Measurements from ENCODE around the gene MED13L. TPM values are rescaled to one million over a fixed set of nuclear protein-coding genes. Genes with fewer than 3 reads are reported as not detected.

The MED13L gene
- 87.8 and 97.7 TPM in 2 replicates for total RNA-seq (ENCODE audit: low replicate concordance)
- long read RNA-seq, full-length matches to known transcripts, result 4 of 22 reads
- long read RNA-seq, partial matches to known transcripts, result 12 of 22 reads
- long read RNA-seq, other reads (novel, unspliced or antisense), result 6 of 22 reads

DNA sequence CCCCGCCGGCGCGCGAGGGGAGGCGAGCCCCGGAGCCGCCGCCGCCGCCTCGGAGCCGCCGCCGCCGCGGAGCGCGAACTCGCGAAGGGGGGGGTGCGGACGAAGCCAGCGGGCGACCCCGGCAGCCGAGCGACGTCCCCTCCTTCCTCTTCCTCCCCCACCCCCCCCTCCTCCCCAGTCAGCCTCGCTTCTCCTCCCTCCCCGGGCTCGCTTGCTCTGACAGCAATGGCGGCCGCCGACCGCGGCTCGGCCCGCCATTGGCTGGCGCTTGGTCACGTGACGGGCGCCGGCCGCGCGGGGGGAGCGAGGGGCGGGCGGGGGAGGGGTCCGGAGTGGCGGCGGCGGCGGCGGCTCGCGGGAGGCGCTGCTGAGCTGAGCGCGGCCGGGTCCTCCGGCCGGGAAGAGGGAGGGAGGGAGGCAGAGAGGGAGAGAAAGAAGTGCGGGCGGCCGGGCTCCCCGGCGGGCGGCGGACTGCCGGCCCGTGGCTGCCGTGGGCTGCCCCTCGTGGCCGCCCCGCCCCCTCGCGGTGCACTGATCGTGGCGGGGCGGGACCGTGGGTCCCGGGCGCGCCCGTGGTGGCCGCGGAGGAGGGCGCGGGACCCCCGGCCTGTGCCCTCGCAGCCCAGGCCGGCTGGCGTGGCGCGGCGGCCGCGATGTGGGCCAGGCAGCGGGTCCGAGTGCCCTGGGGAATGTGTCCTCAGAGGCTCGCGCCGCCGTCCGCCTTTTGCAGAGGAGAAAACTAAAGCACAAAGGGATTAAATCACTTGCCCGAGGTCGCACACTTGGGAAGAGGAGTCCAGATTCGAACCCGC lies at the start of gene MED13L:
TSS of gene MED13L (minus strand) at position 227 of the 812 bp plus-strand sequence. CDS start 562 bp downstream, outside the sequence.
- H3K4me3 Mint-ChIP-seq, result peak within 1 kb of the TSS; percentile 96
- H3K4me1 Mint-ChIP-seq (ENCODE audit: unreplicated experiment), result peaks cover 42% of the 10 kb centered on the region
- peaks cover 4% of the 10 kb centered on the region for H3K27me3 Mint-ChIP-seq
- no peaks in the 10 kb centered on the region for H3K9me3 Mint-ChIP-seq
- DNase-seq (ENCODE audit: extremely low spot score, unreplicated experiment), result peak; percentile 95
- H3K36me3 Mint-ChIP-seq, result no peaks in the 10 kb centered on the region
- TF ChIP-seq CTCF (conservative IDR thresholded peaks at IDR 0.05), result peak; percentile 56
- peak within 1 kb of the TSS; percentile 97 for H3K27ac Mint-ChIP-seq

DNA sequence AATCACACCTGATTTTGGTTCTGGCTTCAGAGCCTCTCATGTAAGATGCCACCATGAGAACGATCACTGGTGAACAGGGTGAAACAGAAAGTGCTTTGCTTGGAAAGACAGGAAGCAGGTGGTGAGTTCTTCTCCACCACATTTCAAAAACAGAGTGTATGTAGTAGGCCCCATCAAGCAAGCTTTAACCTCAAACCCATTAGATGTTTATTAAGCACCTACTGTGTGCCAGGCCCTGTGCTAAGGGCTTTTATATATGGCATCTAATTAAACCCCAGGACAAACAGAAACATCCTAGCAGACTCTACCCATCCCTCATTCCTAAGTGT lies 47.8 kb upstream of the MED13L start:
- H3K27me3 Mint-ChIP-seq, result peaks cover 4% of the 10 kb centered on the region
- no peak overlapping the region for H3K27ac Mint-ChIP-seq
- no peaks in the 10 kb centered on the region for H3K36me3 Mint-ChIP-seq

DNA sequence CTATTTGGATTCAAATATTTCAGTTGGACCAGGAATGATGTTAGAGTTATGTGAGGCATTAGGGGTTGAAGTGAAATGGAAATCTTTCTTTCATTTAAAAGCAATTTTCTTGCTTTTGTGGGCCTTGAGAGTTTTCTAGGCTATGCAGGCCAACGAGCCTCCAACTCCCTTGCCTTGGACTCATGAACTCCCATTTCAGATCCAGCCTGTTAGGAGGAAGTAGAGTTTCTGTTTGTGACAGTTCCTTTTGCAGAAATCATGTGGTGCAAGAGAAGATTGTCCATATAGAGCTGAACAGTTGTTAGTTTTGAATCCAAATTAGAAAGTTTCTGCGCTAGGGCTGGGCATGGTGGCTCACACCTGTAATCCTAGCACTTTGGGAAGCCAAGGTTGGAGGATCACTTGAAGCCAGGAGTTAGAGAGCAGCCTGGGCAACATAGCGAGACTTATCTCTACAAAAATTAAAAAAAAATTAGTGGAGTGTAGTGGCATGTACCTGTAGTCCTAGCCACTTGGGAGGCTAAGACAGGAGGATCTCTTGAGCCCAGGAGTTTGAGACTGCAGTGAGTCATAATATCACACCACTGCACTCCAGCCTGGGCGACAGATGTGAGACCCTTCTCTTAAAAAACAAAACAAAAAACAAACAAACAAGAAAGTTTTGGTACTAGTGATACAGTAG lies 47.3 kb upstream of the MED13L start:
- Mint-ChIP-seq H3K9me3 (peaks cover 4% of the 10 kb centered on the region), H3K27me3 (peaks cover 8% of the 10 kb centered on the region), H3K36me3 (no peaks in the 10 kb centered on the region), H3K4me1 (ENCODE audit: unreplicated experiment) (peaks cover 7% of the 10 kb centered on the region), H3K27ac (no peak overlapping the region), H3K4me3 (no peak overlapping the region)
- TF ChIP-seq CTCF (conservative IDR thresholded peaks at IDR 0.05), result no peak
- no peak for DNase-seq (ENCODE audit: extremely low spot score, unreplicated experiment)

More for the DNA sequence above, 47.8 kb upstream of the MED13L start:
- TF ChIP-seq CTCF (conservative IDR thresholded peaks at IDR 0.05), result no peak
- Mint-ChIP-seq H3K4me1 (ENCODE audit: unreplicated experiment) (peaks cover 2% of the 10 kb centered on the region), H3K9me3 (peaks cover 4% of the 10 kb centered on the region), H3K4me3 (no peak overlapping the region)
- DNase-seq (ENCODE audit: extremely low spot score, unreplicated experiment), result no peak

DNA sequence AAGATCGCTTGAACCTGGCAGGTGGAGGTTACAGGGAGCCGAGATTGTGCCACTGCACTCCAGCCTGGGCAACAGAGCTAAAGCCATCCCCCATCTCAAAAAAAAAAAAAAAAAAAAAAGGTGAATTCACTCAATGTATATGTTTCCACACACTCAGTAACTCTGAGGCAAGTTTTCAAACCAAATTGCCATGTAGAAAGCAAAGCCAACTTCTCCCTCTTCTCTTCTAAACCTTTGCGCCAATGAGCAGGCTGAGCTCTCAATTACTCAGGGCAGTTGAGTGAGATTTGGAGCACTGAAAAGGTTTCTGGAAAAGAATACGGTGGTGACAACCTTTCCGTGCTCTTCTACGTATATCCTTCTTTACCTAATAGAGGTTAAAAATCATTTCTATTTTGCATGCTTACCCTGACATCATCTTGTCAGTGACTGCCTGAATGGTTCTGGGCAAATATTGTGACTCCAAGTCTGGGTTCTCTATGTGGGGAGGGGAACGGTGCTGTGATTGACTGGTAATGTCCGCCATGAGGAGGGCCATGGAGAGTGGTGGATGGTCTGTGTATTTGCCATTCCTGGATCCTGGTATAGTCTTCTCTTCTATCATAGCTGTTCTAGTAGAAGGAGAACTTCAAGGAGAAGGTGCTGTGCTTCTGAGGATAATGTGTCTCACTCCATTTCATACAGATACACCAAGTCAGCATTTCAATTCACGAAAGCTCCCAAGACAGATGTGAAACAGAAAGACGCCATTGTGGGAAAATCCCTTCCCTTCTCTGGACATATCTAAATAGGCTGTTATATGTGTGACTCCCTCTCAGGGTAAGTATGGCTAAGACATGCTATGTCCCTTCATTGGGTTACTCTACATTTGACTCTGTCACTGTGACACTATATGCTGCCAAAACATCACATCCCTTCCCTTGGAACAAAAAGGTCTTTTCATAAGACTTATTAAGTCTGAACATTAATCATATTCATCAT lies 46.2 kb upstream of the MED13L start:
- Mint-ChIP-seq H3K9me3 (peaks cover 4% of the 10 kb centered on the region), H3K4me3 (no peak overlapping the region), H3K36me3 (no peaks in the 10 kb centered on the region), H3K27ac (no peak overlapping the region), H3K4me1 (ENCODE audit: unreplicated experiment) (peaks cover 17% of the 10 kb centered on the region), H3K27me3 (peaks cover 8% of the 10 kb centered on the region)
- no peak for DNase-seq (ENCODE audit: extremely low spot score, unreplicated experiment)
- TF ChIP-seq CTCF (conservative IDR thresholded peaks at IDR 0.05), result no peak

DNA sequence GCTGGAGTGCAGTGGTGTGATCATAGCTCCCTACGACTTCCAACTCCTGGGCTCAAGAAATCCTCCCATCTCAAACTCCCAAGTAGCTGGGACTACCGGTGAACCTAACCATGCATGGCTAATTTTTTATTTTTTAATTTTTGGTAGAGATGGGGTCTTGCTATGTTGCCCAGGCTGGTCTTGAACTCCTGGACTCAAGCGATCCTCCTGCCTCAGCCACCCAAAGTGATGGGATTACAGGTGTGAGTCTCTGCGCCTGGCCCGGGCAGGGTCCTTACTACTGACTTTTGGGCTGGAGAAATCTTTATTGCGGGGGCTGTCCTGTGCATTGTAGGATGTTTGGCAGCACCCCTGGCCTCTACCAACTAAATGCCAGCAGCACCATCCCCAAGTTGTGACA lies 44.4 kb upstream of the MED13L start:
- H3K27ac Mint-ChIP-seq, result no peak overlapping the region
- no peaks in the 10 kb centered on the region for H3K36me3 Mint-ChIP-seq
- H3K27me3 Mint-ChIP-seq, result peaks cover 12% of the 10 kb centered on the region
- no peak overlapping the region for H3K4me3 Mint-ChIP-seq
- no peak for DNase-seq (ENCODE audit: extremely low spot score, unreplicated experiment)
- peaks cover 4% of the 10 kb centered on the region for H3K9me3 Mint-ChIP-seq
- H3K4me1 Mint-ChIP-seq (ENCODE audit: unreplicated experiment), result peaks cover 21% of the 10 kb centered on the region
- TF ChIP-seq CTCF (conservative IDR thresholded peaks at IDR 0.05), result no peak

Measured in type B pancreatic cell (in vitro differentiated cells).